Umbilical cord (tissue), 2 donors: ENCODE data around the gene CETP. TPM values are rescaled to one million over a fixed set of nuclear protein-coding genes. Genes with fewer than 3 reads are reported as not detected.
A peak's percentile ranks its signal among the peaks of the same experiment; 100 is the strongest.
"Not testable (repeated sequence)": the region's sequence is repeated elsewhere in the genome, so short reads cannot be mapped to it uniquely, and the experiment has no call there.

ENCODE experiments used
- DNase-seq: peaks from one replicate; pipeline ENCODE4 v3.0.0-alpha.2; 2015; ENCODE audit warnings: low spot score
- total RNA-seq: library from RNA; depleted of rRNA; stranded (reverse); fragments of >200 nt; gene quantifications from one replicate; pipeline ENCODE4 v1.2.3, GENCODE V29; 2014; ENCODE audit warnings: low replicate concordance; ENCODE audit not compliant: insufficient read depth

The CETP gene
- total RNA-seq, 1 donor from 2014 or later: not detected

DNA sequence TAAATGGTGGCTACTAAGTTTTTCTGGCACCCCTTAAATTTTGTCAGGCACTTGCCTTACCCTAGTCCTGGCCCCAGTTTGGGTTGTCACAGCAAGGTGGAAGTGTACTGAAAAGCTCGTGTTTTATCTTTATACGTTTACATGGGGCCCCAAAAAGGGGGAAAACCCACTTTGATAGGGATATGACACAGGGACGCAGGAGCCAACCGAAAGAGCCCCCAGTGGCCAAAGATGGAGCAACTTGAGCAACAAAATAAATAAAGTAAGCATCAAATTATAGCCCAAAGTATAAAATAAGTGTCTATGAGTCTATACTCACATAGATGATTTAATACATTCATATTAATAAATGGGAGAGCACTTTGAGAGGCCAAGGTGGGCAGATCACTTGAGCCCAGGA lies 5.0 kb upstream of the CETP start:
- no peak for DNase-seq

DNA sequence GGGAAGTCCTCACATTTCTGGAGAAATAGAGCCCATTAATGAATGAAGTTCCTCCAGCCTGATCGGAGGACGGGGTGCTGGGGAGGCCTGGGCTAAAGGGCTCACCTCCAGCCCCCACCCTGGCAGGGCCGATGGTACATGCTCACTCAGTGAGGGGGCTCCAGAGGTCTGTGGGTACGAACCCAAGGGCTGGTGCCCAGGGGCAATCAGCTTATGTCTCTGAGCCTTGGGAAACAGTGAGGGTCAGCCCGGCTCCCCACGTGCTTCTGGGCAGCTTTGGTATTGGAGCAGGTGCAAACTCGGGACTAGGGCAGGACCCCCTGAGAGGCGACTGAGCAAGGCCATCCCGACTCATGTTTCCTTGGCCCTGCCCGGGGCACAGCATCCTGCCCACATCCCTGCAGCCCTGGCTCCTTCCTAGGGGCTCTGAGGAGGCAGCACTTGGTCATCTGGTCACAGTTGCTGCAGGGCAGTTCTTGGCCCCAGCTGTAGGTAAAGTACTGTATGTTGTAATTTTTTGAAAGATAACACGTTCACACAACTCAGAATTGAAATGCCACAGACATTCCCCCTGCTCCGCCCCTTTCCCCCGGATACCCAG lies 969 bp upstream of the CETP start:
- no peak for DNase-seq

DNA sequence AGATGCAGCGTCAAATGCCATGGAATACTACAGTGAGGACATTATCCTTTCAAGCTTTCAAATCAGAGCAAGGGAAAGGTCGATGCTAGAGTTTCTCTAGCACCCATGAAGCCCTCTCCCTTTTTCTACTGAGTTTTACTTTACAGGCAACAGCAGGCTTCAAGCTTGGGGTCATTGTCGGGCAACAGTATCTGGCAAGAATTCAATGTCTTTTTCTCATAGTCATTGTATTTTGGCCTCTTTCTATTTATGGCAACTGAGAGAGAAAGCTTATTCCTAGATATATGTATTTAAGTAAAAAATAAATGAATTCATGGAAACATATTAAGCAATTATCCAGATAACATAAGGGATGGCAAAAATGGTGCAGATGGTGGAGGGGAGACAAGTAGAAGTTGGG lies 364 bp upstream of the CETP start:
- peak; percentile 39 for DNase-seq

DNA sequence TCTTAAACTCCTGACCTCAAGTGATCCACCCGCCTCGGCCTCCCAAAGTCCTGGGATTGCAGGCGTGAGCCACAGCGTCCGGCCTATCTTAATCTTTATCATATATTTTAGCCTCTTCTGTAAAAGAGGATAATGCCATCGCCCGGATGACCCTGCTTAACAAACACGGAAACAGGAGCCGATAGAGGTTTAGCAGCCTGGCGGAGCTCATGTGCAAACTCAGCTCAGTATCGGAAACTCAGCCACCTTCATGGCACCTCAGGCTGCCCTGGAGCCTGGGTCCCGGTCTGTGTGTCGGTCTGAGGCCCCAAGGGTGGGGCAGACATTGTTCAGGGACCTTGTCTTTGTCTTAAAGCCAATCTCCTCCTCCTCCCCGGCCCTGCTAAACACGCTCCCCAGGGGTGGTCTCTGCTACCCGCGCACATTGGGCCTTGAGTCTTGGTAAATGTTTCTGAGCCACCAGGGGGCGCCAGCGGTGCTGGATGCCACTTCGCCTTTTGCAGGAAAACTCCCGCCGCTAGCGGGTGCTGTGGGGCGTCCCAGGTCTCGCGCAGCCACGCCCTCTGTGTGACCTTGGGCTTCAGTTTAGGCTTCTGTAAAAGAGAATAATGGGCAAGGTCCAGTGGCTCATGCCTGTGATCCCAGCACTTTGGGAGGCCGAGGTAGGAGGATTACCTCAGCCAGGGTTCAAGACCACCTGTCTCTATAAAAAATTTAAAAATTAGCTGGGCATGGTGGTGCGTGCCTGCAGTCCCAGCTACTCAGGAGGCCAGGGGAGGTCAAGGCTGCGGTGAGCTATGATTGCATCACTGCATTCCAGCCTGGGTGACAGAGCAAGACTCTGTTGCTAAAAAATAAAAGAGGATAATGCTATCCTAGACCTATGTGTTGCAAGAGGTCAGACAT lies 2.7 kb downstream of the CETP start:
- peak; percentile 65 for DNase-seq

DNA sequence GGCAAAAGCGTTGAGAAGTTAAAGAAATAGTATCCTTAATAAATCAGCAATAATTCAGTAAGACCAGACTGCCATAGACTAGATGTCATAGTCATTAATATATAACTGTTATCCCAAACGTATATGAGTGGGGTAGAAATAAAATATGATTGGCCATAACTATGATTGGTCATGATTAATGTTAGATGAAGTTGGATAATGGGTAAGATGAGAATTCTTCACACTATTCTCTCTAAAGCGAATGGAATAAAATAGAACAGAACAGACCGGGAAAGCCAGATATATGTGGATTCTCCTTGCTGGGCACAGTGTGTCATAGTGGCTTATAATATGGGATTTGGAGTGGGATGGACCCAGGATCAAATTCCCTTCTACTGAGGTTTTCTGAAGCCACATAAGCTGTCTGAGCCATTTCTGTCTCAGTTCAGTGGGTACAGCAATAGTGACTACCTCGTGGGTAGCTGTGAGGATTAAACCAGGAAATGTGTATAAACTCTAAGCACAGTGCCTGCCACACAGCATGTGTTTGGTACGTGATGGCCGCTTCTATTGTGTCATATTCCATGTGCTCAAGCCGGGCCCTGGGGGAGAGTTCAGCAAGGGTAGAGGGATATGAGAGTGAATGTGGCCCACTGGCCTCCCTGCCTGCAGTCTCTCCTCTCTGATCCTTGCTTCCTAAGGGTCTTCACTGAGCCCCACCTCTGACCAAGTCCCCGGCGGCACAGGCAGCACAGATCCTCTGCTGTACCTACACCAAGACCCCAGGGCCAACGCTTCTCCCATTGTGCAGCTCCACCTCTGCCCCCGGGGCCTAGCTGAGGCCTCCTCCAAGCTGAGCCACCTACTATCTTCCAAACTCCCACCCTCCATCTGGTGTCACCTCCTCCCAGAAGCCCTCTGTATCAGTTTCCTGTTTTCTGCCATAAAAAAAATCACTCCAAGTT lies 3.7 kb downstream of the CETP start:
- peak; percentile 43 for DNase-seq

DNA sequence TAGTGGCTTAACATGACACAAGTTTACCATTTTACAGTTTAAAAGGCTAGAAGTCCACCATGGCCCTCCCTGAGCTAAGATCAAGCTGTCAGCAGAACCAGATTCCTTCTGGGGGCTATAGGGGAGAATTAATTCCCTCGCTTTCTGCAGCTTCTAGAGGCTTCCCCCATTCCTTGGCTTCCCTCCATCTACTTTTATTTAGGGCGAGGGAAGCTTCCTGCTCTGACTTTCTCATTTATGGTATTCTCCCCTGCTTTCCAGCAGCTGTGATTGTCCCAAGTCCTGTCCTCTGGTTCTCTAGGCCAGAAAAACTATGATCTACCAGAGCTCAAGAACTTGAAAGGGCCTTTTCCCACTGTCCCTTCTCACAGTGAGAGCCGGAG lies 4.3 kb downstream of the CETP start:
- peak; percentile 90 for DNase-seq

DNA sequence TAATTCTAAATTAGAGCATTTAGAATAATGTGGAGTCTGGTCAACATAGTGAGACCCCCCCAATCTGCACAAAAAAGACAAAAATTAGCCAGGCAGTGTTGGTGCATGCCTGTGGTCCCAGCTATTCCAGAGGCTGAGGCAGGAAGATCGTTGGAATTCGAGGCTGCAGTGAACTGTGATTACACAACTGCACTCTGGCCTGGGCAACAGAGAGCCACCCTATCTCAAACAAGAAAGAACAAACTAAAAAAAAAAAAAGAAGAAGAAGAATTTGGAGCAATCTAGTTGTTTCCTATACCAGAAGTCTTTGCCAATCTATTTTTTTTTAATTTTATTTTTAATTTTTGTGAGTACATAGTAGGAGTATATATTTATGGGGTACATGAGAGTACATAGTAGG lies 6.0 kb downstream of the CETP start:
- DNase-seq: no peak

DNA sequence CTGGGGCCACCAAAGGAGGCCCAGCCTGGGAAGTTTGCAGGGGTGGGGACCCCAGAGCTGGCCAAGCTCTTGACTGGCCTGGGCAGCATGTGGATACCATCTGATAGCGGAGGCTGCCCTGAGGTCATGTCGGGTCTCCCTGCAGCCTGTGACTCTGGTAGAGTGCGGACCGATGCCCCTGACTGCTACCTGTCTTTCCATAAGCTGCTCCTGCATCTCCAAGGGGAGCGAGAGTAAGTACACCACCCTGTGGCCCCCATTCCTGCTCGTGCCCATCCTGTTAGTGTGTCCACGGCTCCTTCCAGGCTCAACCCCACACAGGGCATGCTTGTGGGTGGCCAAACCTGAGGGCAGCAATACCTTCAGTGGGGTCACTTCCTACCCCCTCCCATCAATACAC lies 8.0 kb downstream of the CETP start:
- no peak for DNase-seq

DNA sequence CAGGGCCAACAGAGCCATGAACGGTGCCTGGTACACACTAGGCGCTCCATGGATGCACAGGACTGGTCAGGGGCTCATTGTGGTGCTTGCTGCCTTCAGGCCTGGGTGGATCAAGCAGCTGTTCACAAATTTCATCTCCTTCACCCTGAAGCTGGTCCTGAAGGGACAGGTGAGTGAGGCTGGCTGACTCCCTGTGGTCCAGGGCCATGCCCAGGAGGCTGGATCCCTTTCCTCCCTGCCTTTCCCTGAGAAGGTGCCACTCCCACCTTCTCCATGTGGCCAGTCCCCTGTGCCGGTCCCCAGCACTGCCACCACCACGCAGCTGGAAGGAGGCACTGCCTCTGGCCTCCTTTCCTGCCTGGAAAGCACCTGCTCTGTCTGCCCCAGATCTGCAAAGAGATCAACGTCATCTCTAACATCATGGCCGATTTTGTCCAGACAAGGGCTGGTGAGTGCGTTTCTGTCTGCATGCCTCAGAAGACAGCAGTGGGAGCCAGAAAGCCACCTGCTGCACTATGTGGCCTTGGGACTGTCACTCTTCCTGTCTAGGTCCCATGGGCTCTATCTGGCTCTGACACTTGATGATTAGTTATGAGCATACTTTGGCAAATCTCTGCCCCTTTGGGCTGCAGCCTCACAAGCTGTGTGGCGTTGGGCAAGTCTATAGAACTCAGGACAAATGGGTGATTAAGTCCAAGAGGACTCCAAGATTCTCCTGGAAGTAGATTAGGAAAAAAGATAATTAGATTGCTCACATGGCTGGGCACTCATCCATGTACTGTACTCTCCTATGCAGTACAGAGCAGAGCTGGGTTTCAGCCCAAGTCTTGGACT lies 9.4 kb downstream of the CETP start:
- DNase-seq: no peak

DNA sequence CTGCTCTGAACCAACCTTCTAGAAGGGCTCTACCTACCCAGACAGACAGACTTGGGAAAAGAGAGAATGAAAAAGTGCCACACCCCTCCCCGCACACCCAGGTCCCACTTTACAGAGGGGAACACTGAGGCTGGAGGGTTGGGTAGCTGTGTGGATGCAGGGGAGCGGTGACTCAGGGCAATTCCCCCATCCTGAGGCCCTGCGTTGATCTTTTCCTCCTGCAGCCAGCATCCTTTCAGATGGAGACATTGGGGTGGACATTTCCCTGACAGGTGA lies 10.0 kb downstream of the CETP start:
- DNase-seq: no peak

DNA sequence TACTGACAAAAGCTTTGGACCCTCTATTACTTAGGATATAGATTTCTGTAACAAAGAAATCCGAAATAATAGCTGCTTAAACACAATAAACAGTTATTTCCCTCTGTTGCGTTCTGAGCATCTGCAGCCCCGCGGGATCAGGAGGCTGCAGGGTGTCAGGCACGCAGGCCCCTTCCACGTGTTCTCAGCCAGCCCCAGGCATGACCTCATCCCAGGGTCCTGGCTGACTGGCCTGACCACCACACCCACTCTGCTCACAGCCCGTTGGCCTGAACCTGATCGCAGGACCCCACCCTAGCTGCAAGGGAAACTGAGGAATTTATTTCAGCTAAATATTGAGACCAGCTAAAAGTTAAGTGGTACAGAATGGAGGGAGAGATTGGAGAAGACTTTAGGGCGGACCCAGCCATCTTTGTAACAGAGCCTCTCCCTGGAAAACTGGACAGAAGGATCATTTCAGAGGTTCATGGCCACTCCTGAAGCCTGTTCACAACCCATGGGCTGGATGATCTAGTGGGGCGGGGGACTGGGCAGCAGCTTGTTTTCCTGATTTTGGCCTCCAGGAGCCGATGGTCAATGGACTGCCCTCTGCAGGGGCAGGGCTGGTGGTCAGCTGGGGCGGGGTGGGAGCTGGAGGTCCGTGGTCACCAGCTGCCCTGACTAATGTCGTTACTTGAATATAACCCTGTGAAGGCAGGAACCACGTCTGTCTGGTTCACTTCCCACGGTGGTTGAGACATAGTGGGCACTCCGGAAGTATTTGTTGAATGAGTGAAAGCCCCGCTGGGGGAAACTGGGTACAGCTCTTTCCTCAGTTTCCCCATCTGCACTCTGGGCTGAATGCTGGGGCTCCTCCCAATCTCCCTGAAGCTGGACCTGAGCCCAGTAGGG lies 10.9 kb downstream of the CETP start:
- no peak for DNase-seq

DNA sequence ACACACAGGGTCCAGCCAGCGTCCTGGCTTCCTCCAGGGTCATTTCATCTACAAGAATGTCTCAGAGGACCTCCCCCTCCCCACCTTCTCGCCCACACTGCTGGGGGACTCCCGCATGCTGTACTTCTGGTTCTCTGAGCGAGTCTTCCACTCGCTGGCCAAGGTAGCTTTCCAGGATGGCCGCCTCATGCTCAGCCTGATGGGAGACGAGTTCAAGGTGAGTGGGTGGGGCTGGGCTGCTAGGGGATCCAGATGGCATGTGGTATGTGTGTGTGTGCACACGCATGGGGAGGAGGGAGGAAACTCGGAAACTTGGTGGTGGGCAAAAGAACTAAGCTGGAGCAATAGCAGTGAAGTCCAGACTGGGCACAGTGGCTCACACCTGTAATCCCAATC lies 11.5 kb downstream of the CETP start:
- no peak for DNase-seq

DNA sequence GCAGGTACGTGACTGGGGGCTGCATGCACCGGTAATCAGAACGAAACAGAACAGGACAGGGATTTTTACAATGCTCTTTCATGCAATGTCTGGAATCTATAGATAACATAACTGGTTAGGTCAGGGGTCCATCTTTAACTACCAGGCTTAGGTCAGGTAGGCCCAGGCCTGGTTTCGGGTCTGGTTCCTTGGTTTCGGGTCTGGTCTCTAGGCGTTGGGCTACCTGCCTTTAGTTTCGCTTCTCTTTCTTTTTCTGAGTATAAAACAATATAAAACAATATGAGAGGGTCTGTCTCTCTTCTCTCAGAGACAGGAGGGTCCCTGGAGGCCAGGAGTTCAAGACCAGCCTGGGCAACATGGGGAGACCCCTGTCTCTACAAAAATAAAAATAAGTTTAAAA lies 12.1 kb downstream of the CETP start:
- DNase-seq: not testable (repeated sequence)

DNA sequence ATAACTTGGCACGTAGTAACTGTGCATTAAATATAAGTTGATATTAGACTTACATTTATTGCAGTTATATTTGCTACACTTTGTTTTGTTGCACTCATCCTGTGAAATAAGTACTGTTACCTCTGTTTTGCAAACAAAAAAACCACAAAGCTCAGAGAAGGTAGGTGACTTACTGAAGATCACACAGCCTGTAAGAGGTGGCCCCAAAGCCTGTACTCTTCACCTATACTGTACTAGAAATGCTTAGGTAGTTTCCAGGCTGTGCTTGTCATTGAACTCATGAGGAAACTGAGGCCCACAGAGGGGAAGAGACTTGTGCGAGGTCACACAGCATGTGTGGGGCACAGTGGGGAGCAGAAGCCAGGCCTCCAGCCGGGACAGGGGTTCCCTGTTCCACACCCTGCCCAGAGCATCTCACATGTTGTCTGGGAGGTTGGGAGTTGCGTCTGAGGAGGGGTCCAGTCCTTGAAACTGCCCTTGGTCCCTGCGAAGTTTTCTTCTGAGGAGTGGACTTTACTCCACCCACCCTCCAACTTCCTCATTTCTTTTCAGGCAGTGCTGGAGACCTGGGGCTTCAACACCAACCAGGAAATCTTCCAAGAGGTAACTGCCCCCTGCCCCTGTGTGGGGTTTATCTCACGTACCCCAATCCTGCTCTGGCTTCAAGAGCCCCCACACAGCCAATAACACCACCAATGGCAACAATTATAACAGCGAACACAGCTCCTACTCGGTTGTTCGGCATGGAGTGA lies 13.0 kb downstream of the CETP start:
- DNase-seq: no peak

DNA sequence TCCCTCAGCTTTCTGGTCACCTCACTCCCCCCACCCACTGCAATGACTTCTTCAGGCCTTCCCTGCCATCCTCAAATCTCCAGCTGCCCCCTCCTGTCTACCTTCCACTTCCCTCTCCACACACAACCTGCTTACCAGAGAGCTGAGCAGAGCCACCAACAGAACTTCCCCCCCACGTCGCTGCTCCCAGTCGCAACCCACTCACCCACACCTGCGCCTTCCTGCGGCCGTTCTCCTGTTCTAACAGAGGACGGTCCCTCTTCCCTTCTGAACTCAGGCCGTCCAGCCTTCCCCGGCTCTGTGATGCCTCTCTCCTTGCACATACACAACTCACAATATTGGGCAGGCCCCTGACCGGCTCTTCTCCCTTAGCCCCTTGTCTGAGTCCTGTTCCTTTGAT lies 14.0 kb downstream of the CETP start:
- no peak for DNase-seq

DNA sequence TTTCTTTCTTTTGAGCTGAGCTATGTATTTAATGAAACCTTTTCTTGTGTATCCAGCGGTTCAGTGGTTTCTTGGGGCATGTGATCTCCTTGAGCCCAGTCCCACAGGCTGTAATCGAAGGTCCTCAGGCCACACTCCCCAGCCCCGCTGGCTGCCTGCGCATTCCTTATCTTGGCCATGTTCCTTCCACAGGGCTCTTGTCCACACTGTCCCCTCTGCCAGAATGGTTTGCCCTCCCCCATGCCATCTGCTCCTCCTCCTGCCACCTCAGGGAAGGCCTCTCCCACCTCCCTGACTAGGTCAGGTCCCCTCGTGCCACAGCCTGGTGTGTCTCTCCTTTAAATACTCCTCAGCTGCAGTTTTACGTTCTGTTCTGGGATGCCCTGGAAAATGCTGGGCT lies 15.5 kb downstream of the CETP start:
- DNase-seq: no peak

DNA sequence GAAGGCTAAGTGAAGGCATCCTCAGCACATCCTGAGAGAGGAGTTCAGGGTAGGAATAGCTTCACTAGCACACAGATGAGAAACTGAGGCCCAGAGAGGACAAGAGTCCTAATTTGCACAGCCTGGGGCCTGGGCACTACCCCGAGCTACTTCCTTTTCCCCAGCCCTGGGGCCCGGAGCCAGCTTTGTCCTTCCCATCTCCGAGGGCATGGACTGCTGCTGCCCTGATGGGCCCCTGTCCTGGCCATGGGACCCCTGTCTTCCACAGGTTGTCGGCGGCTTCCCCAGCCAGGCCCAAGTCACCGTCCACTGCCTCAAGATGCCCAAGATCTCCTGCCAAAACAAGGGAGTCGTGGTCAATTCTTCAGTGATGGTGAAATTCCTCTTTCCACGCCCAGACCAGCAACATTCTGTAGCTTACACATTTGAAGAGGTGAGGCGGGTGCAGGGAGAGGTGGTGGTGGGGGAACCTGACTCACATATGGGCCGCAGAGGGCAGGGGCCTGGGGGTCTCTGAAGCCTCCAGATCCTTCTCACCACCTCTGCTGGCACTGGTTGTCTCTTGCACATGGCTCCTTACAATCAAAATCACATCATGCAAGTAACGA lies 16.2 kb downstream of the CETP start:
- no peak for DNase-seq

DNA sequence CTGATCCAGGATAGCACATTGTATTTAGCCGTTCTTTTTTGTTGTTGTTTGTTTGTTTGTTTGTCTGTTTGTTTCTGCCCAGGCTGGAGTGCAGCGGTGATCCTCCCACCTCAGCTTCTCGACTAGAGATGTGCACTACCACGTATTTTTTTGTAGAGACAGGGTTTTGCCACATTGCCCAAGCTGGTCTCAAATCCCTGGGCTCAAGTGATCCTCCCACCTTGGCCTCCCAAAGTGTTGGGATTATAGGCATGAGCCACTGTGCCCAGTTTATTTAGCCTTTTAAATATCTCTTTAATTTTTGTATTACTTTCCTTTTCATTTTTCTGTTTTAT lies 18.4 kb downstream of the CETP start:
- no peak for DNase-seq
